HG02938 (cell line): Measurements from ENCODE around the gene NCOA3.

ENCODE experiments used
- ATAC-seq: cut with Tn5 transposase; IDR thresholded peaks from one replicate; pipeline ENCODE4 v1.9.1; 2021; ENCODE audit warnings: mild to moderate bottlenecking, moderate library complexity; ENCODE audit not compliant: unreplicated experiment

The NCOA3 gene

DNA sequence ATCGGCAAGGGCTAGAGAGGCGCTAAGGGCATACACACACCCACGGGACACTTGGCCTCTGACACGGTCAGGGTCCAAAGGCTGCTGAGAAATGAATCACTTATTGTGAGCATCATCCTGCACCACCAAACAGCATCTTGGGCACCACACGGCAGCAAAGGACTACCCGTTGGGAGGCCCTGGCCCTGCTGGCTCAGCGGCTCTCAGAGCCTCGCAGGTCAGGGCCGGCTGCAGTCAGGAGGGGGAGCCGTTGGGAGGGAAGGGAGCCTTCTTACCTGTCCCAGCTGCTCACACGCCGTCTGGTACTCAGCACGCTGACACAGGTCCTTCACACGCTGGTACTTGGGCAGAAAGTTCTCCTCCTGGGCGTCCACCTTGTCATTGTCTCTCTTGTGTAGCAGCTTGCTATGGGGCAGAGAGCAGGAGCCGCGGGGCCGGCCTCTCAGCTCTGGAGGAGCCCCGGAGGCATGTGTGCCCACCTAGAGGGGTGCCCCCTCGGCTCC, 174.6 kb downstream of the NCOA3 start:
- no peak for ATAC-seq

DNA sequence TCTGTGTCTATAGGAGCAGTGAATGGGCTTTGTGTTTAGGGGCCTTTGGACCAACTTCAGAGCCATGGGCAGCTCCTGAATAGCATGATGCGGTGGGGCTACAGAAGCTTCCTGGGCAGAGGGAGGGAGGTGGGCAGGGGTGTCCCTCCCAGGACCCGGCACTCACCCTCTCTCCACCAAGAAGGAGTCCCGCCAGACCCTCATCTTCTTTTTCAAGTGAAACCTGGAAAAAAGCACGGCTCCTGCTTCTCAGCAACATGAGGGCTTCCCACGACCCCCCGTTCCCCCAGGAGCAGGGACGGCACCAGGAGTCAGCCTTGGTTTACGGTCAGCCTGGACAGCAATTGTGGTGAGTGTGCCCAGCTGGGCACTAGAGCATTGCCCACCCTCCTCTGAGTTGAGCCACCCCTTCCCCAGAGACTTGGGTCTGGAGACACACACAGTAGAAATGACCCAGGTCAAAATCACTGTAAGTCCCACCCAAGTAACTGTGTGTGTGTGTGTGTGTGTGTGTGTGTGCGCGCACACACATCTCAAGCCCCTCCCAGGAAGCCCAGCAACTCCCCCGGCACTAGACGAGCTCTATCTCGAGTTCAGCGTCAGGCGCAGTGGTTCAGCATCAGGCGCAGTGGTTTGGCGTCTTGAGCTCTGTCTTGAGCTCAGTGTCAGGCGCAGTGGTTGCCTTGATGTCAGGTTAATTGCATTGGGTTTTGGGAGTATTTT, 175.4 kb downstream of the NCOA3 start:
- no peak for ATAC-seq

DNA sequence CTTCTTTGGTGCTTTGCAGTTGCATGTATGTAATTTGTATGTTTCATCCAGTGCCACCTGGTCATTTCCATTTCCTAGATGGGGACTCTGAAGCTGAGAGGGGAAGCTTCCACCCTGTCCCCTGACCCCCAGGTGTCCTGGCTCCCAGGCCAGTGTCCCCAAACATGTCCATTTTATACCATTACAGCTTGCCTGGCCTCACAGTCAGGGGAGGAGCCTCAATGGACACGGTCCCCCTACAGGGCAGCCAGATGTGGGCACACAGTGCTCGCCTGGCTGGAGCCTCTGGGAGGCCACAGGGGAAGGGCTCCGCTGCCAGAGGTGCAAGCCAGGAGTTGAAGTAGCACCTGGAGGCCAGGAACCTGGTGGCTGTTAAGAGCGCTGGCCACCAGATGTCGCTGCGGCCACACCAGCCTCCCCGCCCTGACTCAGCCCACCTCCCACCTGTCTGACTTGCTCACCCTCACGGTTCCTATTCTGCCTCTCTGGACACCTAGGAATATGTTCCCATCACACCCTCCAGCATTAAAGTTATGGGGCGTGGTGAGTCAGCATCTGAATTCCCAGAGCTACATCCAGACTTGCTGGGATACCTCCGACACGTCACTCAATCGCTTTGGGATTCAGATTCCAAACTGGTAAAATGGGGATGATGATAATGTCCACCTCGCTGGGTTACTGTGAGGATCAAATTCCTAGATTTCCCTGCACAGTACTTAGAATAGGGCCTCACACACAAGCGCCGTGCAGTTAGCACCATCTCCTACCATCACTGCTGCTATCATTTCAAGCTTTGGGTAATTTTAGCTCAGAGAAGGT, 176.2 kb downstream of the NCOA3 start:
- no peak for ATAC-seq

DNA sequence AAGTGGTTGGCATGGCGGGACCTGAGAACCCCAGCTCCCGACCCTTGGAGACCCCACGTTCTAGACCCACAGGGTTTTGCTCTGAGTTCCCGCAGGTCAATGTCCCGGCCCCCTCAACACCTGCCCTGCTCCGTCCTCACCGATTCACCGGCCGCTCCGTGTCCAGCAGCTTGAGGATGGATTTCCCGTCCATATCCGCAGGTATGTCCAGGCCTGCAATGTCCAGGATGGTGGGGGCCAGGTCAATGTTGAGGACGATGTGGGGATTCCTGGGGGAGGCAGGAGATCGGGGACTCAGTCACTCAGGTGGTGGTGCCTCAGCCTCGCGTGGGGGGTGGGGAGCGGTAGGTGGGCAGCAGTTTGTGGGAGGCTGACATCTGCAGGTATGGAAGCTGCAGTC, 176.8 kb downstream of the NCOA3 start:
- ATAC-seq = no peak

DNA sequence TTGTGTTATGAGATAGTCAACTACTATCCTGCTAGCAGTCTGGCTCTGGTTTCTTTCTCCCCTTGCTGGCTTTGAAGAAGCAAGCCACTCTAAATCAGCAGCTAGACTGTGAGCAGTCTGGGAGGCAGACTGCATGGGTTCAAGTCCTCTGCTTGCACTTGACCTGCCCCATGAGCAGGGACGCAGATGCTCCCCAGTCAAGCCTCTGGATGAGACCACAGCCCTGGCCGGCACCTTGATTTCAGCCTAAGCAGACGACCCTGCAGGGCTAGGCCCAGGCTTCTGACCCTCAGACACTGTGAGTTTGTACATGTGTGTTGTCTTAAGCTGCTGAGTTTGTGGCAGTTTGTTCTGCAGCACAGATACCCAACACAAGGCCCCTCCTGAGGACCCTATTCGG, 177.8 kb downstream of the NCOA3 start:
- ATAC-seq = no peak

DNA sequence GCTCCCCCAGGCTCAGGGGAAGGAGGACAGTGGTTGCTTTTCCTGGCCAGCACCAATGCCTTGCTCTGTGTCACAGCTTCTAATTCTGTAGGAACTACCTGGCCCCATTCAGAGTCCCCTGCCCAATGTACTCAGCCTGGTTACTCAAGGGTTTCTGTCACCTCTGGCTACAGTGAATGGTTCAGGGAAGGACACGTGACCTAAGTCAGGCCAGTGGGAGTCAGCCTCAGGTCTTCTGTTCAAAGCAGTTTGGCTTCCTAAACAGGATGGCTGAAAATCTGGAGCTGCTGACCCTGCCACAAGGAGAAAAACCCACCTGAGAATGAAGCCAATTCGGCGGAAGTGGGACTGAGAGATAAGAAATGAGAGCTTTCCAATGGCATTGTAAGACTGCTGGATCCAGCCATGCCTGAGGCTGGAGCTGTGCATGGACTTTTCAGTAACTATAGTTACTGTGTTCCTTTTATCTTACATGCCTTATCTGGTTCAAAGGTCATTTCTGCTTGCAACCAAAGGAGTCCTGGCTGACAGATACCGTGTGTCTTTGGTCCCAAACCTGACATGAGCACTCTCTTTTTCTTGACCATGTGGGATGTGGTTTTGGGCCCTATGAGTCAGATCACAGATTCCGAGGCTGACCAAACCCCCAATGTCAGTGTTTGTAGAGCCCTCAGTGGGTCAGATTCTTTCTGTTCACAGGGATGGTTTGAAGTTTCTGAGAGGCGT, 179.3 kb downstream of the NCOA3 start:
- no peak for ATAC-seq

DNA sequence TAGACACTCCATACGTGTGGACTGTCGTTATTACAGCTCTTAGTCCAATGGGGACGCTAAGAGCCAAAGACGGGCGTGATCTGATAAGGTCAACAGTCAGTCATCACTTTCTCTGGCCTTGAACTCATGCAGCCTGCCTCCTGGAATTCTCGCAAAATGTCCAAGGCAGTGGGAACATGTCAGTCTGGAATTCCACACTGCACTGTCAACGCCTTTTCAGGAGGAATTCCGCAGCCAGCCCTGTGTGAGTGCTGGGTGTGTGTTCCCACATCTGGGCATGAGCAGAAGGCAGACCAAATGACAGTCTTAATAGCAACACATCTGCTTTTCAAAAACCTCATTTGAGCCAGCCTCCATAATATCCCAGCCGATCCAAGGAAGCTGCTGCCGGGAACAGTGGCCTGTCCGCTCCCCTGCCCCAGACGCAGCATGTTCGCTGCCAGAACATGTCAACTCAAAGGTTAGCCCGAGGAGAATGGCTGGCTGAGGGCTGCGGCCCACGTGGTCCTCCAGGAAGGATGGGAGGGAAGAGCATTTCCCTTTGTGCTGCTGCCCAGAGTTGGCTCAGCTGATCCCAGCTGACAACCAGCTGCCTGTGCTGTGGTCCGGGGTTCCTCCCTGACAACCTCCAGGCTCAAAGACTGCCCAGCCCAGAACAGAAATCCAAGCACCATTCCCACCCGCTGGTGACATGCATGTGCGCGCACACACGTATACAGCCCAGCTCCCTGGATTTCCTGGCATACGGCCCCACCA, 180.5 kb downstream of the NCOA3 start:
- ATAC-seq = no peak

DNA sequence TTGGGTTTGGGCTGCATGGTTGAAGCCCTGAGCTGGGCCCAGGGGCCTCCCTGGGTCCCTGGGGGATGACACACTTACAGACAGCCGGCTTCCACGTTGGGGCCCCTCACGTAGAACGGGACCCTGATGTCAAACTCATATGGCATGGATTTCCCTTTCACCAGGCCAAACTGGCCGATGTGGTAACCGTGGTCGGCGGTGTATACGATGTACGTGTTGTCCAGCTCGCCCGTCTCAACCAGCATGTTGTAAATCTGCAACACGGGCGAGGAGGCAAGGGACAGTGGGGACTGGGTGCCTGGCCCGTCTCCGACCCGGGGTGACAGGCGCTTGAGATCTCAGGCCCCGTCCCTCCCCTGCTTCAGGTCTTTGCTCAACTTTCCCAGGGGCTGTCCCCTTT, 181.2 kb downstream of the NCOA3 start:
- no peak for ATAC-seq

DNA sequence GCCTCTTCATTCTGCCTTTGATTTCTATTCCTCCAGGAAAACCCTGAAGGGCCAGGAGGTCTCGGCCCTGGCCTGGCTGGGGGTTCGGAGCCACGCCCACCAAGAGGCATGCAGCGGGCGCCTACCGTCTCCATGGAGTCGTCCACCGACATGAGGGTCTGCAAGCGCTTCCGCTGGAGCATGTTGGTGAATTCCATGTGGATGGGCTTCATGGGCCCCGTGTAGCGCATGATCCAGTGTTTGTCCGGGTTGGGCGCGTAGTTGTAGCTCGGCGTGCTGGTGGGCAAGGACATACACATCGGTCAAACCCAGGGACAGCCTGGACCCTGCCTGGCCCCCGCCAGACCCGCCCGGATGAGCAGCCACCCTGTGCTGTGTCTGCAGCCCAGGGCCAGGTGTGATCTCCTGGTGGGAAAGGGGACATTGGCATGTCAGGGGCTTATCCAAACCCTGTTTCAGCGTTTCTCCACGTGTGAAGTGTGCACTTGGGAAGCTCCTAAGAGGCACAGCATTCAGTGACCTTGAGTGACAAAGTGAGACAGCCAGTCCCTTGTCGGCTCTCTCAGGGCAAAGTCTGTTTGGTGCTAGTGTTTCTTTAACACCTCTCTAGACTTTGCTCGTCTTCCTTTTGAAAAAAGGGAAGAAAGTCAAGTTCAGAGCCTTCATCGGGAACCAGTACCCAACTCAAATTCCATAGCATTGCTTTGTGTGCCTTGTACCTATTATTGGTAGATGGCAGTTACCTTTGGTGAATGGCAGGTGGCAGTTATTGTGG, 182.8 kb downstream of the NCOA3 start:
- no peak for ATAC-seq

DNA sequence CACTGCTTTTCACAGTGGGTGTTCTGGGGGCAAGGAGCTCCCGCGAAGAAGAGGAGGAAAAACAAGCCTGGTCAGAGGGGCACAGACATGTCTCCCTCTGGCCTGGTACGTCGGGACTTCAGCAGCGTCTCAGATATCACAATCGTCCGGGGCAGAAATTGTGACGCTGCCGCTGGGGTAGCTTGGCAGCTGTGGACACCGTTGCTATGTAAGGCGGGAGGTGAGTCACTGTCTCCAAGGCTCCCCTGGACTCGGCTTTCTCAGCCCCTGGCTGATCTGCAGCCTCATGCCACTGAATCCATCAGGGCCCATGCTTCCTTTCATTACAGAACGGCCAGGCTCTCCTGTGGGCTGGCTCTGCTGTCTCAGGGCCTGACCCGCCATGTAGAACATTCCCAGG, 184.9 kb downstream of the NCOA3 start:
- no peak for ATAC-seq

DNA sequence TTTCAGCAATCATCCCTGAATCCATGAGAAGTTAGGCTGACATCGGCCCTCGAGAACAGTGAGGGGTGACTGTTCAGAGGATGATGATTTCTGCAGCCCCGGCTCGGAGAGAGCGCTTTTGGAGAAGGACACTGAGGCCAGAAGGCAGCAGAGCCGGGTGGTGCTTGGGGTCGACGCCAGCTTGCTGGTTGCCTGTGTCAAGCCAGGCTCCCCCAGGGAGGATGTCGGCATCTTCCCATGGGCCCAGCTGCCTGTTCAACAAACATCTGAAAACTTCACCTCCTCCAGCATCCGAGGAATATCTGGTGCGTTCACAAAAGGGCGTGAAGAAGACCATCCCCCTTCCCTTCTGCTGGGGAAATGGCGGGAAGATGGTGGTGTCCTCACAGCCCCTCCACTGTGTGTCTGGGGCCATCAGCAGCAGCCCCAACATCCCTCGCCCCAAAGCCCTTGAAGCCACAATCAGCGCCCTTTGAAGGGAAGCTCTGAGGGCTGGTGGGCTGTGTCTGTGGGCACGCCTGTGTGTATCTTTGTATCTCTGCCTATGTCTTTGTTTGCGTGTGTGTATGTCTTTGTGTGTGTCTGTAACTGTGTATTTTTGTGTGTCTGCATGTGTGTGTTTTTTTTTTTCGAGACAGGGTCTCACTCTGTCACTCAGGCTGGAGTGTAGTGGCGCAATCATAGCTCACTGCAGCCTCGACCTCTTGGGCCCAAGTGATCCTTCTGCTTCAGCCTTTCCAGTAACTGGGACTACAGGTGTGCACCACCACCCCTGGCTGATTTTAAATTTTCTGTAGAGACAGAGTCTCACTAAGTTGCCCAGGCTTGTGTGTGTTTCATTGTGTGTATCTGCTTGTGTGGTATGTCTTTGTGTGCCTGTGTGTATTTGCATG, 185.7 kb downstream of the NCOA3 start:
- ATAC-seq = no peak

DNA sequence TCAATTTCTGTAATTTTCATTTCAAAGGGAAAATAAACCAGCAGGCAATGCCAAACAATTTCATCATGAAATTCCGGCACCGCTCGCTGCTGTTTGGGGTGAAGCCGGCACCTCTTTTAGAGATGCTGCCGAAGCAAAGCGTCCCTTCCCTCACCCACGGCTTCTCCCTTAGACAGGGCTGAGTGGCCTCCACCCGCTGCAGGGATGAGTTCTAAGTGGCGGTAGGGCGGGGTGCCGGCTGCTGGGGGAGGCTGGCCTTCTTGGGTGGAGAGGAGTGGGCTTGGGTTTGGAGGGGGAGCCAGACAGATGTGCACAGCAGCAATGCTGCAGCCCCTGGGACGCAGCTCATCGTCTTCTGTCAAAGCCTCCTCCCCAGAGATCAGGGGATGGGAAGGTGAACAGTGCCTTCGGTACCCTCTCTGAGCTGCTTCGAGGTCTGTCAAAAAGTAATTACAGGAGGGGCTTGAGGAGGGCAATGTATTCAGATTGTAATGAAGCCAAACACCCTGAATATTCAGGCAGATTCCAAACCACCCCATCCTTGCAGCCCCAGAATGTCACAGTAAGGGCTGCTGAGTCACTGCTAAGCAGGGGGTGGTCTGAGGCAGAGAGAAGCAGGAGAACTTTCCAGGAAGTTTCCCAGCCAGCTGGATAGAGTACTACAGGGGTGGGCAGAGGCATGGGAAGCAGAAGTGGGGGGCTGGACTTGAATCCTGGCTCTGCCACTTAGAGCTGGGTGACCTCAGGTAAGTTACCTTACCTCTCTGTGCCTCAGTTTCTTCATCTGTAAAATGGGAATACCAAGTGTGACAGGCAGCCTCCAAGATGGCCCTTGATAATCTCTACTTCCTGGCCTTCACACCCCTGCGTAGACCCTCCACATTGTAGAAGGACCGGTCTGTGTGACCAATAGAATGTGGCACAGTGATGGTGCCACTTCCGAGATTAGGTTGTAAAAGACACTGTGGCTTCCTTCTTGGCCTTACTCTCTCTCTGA, 187.0 kb downstream of the NCOA3 start:
- no peak for ATAC-seq

DNA sequence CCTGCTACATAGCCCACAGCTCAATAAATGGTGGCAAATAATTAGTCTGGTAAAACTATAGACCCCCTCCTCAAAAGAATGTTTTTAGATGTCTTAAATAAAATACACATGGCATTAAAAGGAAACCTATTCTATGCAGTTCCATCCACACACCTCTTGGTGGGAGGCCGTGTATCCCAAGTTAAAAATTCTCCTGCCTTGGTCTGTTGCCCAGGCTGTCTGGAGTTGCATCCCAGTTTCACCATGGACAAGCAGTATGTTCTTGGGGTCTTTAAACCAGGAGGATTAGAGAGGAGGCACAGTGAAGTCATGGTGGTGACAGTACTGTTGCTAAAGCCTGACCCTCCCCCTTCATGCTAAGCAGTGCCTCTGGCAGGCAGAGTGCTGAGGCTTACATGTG, 188.0 kb downstream of the NCOA3 start:
- ATAC-seq = no peak

DNA sequence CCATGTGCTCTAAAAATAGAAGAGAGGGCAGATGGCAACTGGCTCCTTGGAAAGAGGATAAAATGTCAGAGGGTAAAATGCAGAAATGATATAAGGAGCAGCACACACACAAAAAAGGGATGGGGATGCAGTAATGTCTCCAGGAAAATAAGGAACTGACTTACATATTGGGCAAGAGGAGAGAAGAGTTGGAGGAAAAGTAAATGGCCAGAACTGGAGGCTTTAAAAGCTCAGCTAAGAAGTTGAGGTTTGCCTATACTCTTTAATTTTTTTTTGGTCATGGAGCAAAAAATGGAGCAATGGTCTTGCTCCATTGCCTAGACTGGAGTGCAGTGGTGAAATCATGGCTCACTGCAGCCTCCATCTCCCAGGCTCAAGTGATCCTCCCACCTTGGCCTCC, 189.9 kb downstream of the NCOA3 start:
- ATAC-seq = no peak

DNA sequence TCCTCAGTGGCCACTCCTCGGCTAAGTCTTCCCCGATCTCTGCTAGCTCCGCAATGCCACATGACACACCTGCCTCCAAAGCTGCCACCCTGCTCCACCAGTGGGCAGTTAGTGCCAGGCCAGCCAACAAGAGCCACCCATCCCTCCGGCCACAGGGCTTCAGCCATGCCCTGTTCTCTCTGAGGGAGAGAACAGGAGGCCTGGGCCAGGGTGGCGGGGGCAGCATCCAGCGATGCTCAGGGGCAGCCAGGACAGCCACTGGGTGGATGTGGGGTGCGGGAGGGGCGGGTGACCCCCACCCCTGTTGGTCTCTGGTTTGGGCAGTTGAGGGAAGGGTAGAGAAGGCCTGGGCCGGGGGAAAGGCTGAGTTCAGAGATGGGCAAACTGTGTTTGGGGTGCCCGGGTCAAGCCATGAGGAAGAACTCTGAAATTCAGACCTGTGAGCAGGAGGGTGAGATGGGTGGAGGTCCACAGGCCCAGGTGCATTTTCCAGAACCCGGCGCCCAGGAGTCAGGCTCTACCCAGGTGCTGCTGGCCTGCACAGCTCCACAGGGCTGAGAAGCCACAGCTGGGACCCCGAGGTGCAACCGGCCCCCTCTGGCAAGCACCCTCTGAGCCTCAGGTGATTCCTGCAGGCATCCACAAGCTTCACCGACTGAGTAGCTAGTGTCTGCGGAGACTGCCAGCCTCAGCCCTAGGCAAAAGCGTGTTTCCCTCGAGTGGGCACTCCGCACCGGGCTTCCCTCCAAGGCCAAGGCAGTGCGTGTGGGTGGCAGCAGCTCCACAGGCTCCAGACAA, 192.5 kb downstream of the NCOA3 start:
- no peak for ATAC-seq

DNA sequence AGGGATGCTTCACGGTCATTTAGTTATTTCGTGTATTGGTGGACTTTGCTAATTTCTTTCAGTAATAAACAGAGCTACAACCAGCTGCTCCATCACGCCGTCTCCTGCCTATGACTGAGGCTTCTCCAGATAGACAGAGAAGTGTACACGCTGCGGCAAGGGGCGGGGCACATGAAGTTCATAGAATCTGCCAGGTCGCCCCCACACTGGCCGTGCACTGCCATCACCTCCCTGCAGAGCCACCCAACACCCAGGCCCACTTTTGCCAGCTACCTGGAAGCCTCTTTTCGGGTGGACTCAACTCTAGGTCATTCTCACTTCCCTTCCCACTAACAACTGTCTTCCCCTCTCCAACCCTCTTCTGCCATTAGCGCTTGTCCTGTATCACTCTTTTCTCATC, 195.2 kb downstream of the NCOA3 start:
- ATAC-seq = no peak

DNA sequence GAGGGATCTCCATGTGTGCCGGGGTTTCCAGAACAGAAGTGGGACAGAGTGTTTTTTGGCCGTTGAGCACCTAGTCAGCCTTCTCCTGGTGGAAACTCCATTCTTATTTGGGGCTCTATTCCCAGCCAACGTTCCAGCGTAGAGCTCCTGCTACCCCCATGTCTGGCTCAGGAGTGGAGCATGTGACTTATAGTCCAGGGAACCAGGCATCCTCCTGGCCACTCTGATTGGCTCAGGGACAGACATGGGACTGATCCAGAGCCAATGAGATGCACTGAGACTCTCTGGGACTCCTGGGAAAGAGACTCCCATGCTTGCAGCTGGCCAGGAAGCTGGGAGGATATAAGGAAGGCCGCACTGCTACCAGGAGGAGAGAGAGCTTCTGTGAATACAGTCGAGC, 196.5 kb downstream of the NCOA3 start:
- ATAC-seq = no peak
